Liver (tissue), 3 donors: ENCODE measurements around the gene CYP1A2.

Experiments used
- CTCF ChIP-seq: fragments of 150-350 bp; IDR thresholded peaks from 2 replicates; pipeline ENCODE4 v1.5.1; 2017; ENCODE audit warnings: improper control_type of control experiment, low read depth, low read length; ENCODE audit not compliant: missing input control
- EGR1 ChIP-seq, 2 donors: IDR thresholded peaks; 2 replicates each; pipeline ENCODE4 v1.6.1; 2016 to 2018; ENCODE audit warnings: antibody characterized with exemption in 2 of 2, low read depth in 2 of 2
- FOXA1 ChIP-seq: IDR thresholded peaks from 2 replicates; pipeline ENCODE4 v1.6.1; 2016; ENCODE audit warnings: antibody characterized with exemption
- GABPA ChIP-seq, 2 donors: IDR thresholded peaks in 1 of 2; conservative IDR thresholded peaks in 1 of 2; 2 replicates each; pipeline ENCODE4 v1.6.1; 2016; ENCODE audit warnings: antibody characterized with exemption in 2 of 2, mild to moderate bottlenecking in 1 of 2, moderate library complexity in 1 of 2
- RAD21 ChIP-seq, 2 donors: IDR thresholded peaks; 2 replicates each; pipeline ENCODE4 v1.6.1; 2016; ENCODE audit warnings: antibody characterized with exemption in 2 of 2, mild to moderate bottlenecking in 2 of 2
- REST ChIP-seq: IDR thresholded peaks from 2 replicates; pipeline ENCODE4 v1.6.1; 2016; ENCODE audit warnings: antibody characterized with exemption, mild to moderate bottlenecking
- RXRA ChIP-seq, 2 donors: IDR thresholded peaks; 2 replicates each; pipeline ENCODE4 v1.6.1; 2017 to 2018; ENCODE audit warnings: antibody characterized with exemption in 2 of 2, mild to moderate bottlenecking in 1 of 2
- SP1 ChIP-seq: IDR thresholded peaks from 2 replicates; pipeline ENCODE4 v1.6.1; 2018; ENCODE audit warnings: antibody characterized with exemption, mild to moderate bottlenecking
- TAF1 ChIP-seq: conservative IDR thresholded peaks from 2 replicates; pipeline ENCODE4 v1.6.1; 2016; ENCODE audit warnings: antibody characterized with exemption, mild to moderate bottlenecking
- YY1 ChIP-seq: IDR thresholded peaks from 2 replicates; pipeline ENCODE4 v1.6.1; 2016; ENCODE audit warnings: antibody characterized with exemption, mild to moderate bottlenecking
- ZBTB33 ChIP-seq: IDR thresholded peaks from 2 replicates; pipeline ENCODE4 v1.6.1; 2016; ENCODE audit warnings: antibody characterized with exemption
- donor health status: healthy.
- donor health status: healthy.

GRCh38 chr15:74725845-74726773 is 22.5 kb upstream of the CYP1A2 start:
- TF ChIP-seq CTCF (no peak), RAD21 (IDR thresholded peaks at IDR 0.05) (no peak), TAF1 (no peak), REST (no peak), EGR1 (IDR thresholded peaks at IDR 0.05; ENCODE audit: low read depth in 2 of 2) (no peak), ZBTB33 (no peak), SP1 (peak; percentile 56), GABPA (IDR thresholded peaks at IDR 0.05 in 1 of 2, conservative IDR thresholded peaks at IDR 0.05 in 1 of 2) (no peak), YY1 (no peak), FOXA1 (no peak), RXRA (IDR thresholded peaks at IDR 0.05) (peak; percentile 64 to 93)
